Heart left ventricle (tissue), 13 donors: ENCODE measurements around the gene C5orf34.

Experiments
- POLR2A ChIP-seq, 2 donors: fragments of 450-650 bp; IDR thresholded peaks; one replicate each; pipeline ENCODE4 v1.6.1; 2017; ENCODE audit warnings: antibody characterized with exemption in 2 of 2, mild to moderate bottlenecking in 2 of 2, moderate library complexity in 2 of 2
- TF ChIP-seq, protein P1 (sequence below), 12 donors: fragments of 200-600 bp; sonication (generic) in 4 of 12; IDR thresholded peaks; one replicate each; pipeline versions ENCODE4 v1.5.0 to v1.8.0; 2018 to 2022; ENCODE audit warnings: antibody characterized with exemption in 12 of 12, mild to moderate bottlenecking in 5 of 12
- donor health status: ischemic (EF 13 %, LVEDD 7.1; RV severe dilation, severe dysfunction).
- donor health status: DM: no; HTN: yes; CAD: no.
- donor health status: DM: no; HTN: no; CAD: no.
- donor health status: ischemic (EF 25% LVEDD 6.9; RV normal size, moderate dysfunction).
- donor health status: ischemic (EF 25% LVEDD 5.7; RV mildly dilated, moderate dysfunction).
- donor health status: ischemic (EF 35%, LVEDD 5.7; RV mildly dilated, moderate dysfunction).
- donor health status: nonischemic (EF 11% LVEDD 7.7; RV severe dilation, severe dysfunction).
- donor health status: DM: yes; HTN: yes; CAD: no.
- donor health status: PGD.
- donor health status: ischemic (EF 29% LVEDD 5.4; RV normal size, mild dysfunction).
- donor health status: nonischemic (EF 23%, LVEDD 6.1; RV moderate dilation, normal function).

GRCh38 chr5:43523662-43524072 lies 8.7 kb upstream of the C5orf34 start:
- TF ChIP-seq, protein P1, sequence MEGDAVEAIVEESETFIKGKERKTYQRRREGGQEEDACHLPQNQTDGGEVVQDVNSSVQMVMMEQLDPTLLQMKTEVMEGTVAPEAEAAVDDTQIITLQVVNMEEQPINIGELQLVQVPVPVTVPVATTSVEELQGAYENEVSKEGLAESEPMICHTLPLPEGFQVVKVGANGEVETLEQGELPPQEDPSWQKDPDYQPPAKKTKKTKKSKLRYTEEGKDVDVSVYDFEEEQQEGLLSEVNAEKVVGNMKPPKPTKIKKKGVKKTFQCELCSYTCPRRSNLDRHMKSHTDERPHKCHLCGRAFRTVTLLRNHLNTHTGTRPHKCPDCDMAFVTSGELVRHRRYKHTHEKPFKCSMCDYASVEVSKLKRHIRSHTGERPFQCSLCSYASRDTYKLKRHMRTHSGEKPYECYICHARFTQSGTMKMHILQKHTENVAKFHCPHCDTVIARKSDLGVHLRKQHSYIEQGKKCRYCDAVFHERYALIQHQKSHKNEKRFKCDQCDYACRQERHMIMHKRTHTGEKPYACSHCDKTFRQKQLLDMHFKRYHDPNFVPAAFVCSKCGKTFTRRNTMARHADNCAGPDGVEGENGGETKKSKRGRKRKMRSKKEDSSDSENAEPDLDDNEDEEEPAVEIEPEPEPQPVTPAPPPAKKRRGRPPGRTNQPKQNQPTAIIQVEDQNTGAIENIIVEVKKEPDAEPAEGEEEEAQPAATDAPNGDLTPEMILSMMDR (IDR thresholded peaks at IDR 0.05): no peak
- no peak for TF ChIP-seq POLR2A (IDR thresholded peaks at IDR 0.05)
